Hematopoietic multipotent progenitor cell (in vitro differentiated cells): ENCODE results near the gene TOGARAM1. TPM values are rescaled to one million over a fixed set of nuclear protein-coding genes. Genes with fewer than 3 reads are reported as not detected.

Source experiments
- DNase-seq, 3 donors: peaks; one replicate each; pipeline ENCODE4 v3.0.0-alpha.2; 2011 to 2015; ENCODE audit warnings: low read depth in 2 of 3, low spot score in 2 of 3
- small RNA-seq: library from RNA; depleted of rRNA; stranded (forward); fragments of <200 nt; gene quantifications from one replicate; pipeline ENCODE3, GENCODE V24; 2012
- total RNA-seq: library from RNA; depleted of rRNA; stranded (reverse); fragments of >200 nt; gene quantifications from one replicate; pipeline ENCODE4 v1.2.3, GENCODE V29; 2012

Gene TOGARAM1
- total RNA-seq, 1 donor: 11.6 TPM

- DNase-seq: peak; percentile 90 to 96 (median 95)
Observed at GRCh38 chr14:45083976-45084722, 122.2 kb downstream of the TOGARAM1 start, which contains the start of gene PRPF39. Gene PRPF39 (plus strand): TSS chr14:45084116. CDS start chr14:45095240, 11,124 bp downstream.

GRCh38 chr14:45084946-45085346, 123.0 kb downstream of the TOGARAM1 start:
- no peak for DNase-seq

GRCh38 chr14:45089813-45090212, 127.8 kb downstream of the TOGARAM1 start:
- DNase-seq: no peak

- no peak for DNase-seq
Observed at GRCh38 chr14:45091710-45092109, 129.7 kb downstream of the TOGARAM1 start.

GRCh38 chr14:45094275-45094674, 132.3 kb downstream of the TOGARAM1 start:
- no peak for DNase-seq

GRCh38 chr14:45095143-45095542, 133.2 kb downstream of the TOGARAM1 start:
- DNase-seq: no peak

- DNase-seq: no peak
Observed at GRCh38 chr14:45096218-45096617, 134.2 kb downstream of the TOGARAM1 start.

GRCh38 chr14:45103806-45104205, 141.8 kb downstream of the TOGARAM1 start:
- DNase-seq: no peak

GRCh38 chr14:45104561-45104960, 142.6 kb downstream of the TOGARAM1 start:
- DNase-seq: no peak

GRCh38 chr14:45112896-45113781, 151.1 kb downstream of the TOGARAM1 start:
- DNase-seq: peak in 1 of 3 donors; percentile 16

- no peak for DNase-seq
Observed at GRCh38 chr14:45114327-45114726, 152.3 kb downstream of the TOGARAM1 start.

GRCh38 chr14:45118594-45118993, 156.6 kb downstream of the TOGARAM1 start:
- no peak for DNase-seq

- DNase-seq: no peak
Observed at GRCh38 chr14:45120096-45120495, 158.1 kb downstream of the TOGARAM1 start.

GRCh38 chr14:45123271-45123670, 161.3 kb downstream of the TOGARAM1 start:
- no peak for DNase-seq

Small RNA genes within 50 kb of the gene (small RNA-seq; reads per million reads assigned to genes)
- gene RF00151 (not detected), gene SNORD127 (15,889 reads per million, percentile 100 among the genes with 10 or more reads in this experiment)

Other genes with a start within 250 kb of the TOGARAM1 start
- 19.1 TPM for gene KLHL28, start 243 bp upstream of the TOGARAM1 start, total RNA-seq
- gene PRPF39, start 121.9 kb downstream of the TOGARAM1 start, total RNA-seq: 51.7 TPM
- 5.9 TPM for gene FKBP3, start 172.3 kb downstream of the TOGARAM1 start, total RNA-seq
- gene FANCM, start 173.7 kb downstream of the TOGARAM1 start, total RNA-seq: 8.6 TPM